Activated T-cell treated with anti-CD3 and anti-CD28 coated beads, Interleukin-2, amount 50 U/mL, for 4 hours (primary cell): ENCODE results near the gene FAM25G. TPM values are rescaled to one million over a fixed set of nuclear protein-coding genes. Genes with fewer than 3 reads are reported as not detected.
"Not testable (repeated sequence)": the region's sequence is repeated elsewhere in the genome, so short reads cannot be mapped to it uniquely, and the experiment has no call there.

Experiments used
- ATAC-seq, 2 donors: fragments of 200-7000 bp; cut with Tn5 transposase; one replicate each; pipeline ENCODE4 v1.10.0; 2021
- DNase-seq: peaks from one replicate; pipeline ENCODE4 v3.0.0-alpha.2; 2020
- H3K27me3 Mint-ChIP-seq: one replicate; pipeline ENCODE4 v1.8.0; 2021; ENCODE audit warnings: low read depth, mixed read lengths
- H3K36me3 Mint-ChIP-seq: one replicate; pipeline ENCODE4 v1.8.0; 2022; ENCODE audit warnings: mixed read lengths; ENCODE audit not compliant: insufficient read depth
- H3K4me1 Mint-ChIP-seq: one replicate; pipeline ENCODE4 v1.8.0; 2021; ENCODE audit warnings: low read depth, mixed read lengths
- H3K4me3 Mint-ChIP-seq: one replicate; pipeline ENCODE4 v1.8.0; 2021; ENCODE audit warnings: mild to moderate bottlenecking, moderate library complexity, mixed read lengths
- H3K9me3 Mint-ChIP-seq: one replicate; pipeline ENCODE4 v1.8.0; 2021; ENCODE audit warnings: mixed read lengths
- total RNA-seq, 3 donors: library from RNA; stranded (reverse); gene quantifications; one replicate each; pipeline ENCODE4 v1.2.1, GENCODE V29; 2021

FAM25G gene
- not detected for total RNA-seq

GRCh38 chr10:47491600-47491999, at the start of gene FAM25G:
Gene FAM25G (minus strand): TSS chr10:47491700. CDS start chr10:47491674, 26 bp downstream.
- not testable (repeated sequence) for H3K4me3 Mint-ChIP-seq, H3K27me3 Mint-ChIP-seq, DNase-seq, H3K36me3 Mint-ChIP-seq, ATAC-seq, H3K4me1 Mint-ChIP-seq, H3K9me3 Mint-ChIP-seq

GRCh38 chr10:47536430-47536829, 44.9 kb upstream of the FAM25G start:
- DNase-seq, H3K4me1 Mint-ChIP-seq, H3K27me3 Mint-ChIP-seq, H3K36me3 Mint-ChIP-seq, H3K4me3 Mint-ChIP-seq, H3K9me3 Mint-ChIP-seq, ATAC-seq: not testable (repeated sequence)

GRCh38 chr10:47523475-47523874, 32.0 kb upstream of the FAM25G start, which contains the start of gene AGAP9:
Gene AGAP9 (minus strand): TSS chr10:47523638. CDS start chr10:47523526, 112 bp downstream.
- not testable (repeated sequence) for H3K4me3 Mint-ChIP-seq, H3K4me1 Mint-ChIP-seq, ATAC-seq, H3K27me3 Mint-ChIP-seq, DNase-seq, H3K9me3 Mint-ChIP-seq, H3K36me3 Mint-ChIP-seq

GRCh38 chr10:47502313-47502712, 10.8 kb upstream of the FAM25G start:
- H3K4me1 Mint-ChIP-seq, H3K36me3 Mint-ChIP-seq, H3K4me3 Mint-ChIP-seq, H3K9me3 Mint-ChIP-seq, DNase-seq, H3K27me3 Mint-ChIP-seq, ATAC-seq: not testable (repeated sequence)

- not testable (repeated sequence) for H3K27me3 Mint-ChIP-seq, H3K36me3 Mint-ChIP-seq, H3K4me1 Mint-ChIP-seq, DNase-seq, H3K4me3 Mint-ChIP-seq, H3K9me3 Mint-ChIP-seq, ATAC-seq
These were observed 2.7 kb upstream of the FAM25G start for GRCh38 chr10:47494226-47494625.

- H3K9me3 Mint-ChIP-seq, H3K4me3 Mint-ChIP-seq, H3K4me1 Mint-ChIP-seq, H3K27me3 Mint-ChIP-seq, ATAC-seq, DNase-seq, H3K36me3 Mint-ChIP-seq: not testable (repeated sequence)
These were observed 1.9 kb downstream of the FAM25G start for GRCh38 chr10:47489630-47490029.

GRCh38 chr10:47485943-47486342, 5.6 kb downstream of the FAM25G start:
- not testable (repeated sequence) for DNase-seq, H3K4me3 Mint-ChIP-seq, H3K4me1 Mint-ChIP-seq, H3K27me3 Mint-ChIP-seq, ATAC-seq, H3K36me3 Mint-ChIP-seq, H3K9me3 Mint-ChIP-seq

GRCh38 chr10:47484786-47485185, 6.7 kb downstream of the FAM25G start:
- ATAC-seq, H3K27me3 Mint-ChIP-seq, H3K9me3 Mint-ChIP-seq, DNase-seq, H3K4me3 Mint-ChIP-seq, H3K36me3 Mint-ChIP-seq, H3K4me1 Mint-ChIP-seq: not testable (repeated sequence)

GRCh38 chr10:47483923-47484322, 7.6 kb downstream of the FAM25G start, which contains the start of gene ANXA8:
Gene ANXA8 (minus strand): TSS chr10:47484115. CDS start chr10:47483933, 182 bp downstream.
- DNase-seq, H3K36me3 Mint-ChIP-seq, H3K4me1 Mint-ChIP-seq, H3K9me3 Mint-ChIP-seq, ATAC-seq, H3K27me3 Mint-ChIP-seq, H3K4me3 Mint-ChIP-seq: not testable (repeated sequence)

- not testable (repeated sequence) for DNase-seq, H3K36me3 Mint-ChIP-seq, H3K4me1 Mint-ChIP-seq, H3K4me3 Mint-ChIP-seq, H3K27me3 Mint-ChIP-seq, ATAC-seq, H3K9me3 Mint-ChIP-seq
These were observed 9.1 kb downstream of the FAM25G start for GRCh38 chr10:47482367-47482766.

GRCh38 chr10:47481768-47482181, 9.7 kb downstream of the FAM25G start:
- not testable (repeated sequence) for H3K4me1 Mint-ChIP-seq, H3K27me3 Mint-ChIP-seq, H3K9me3 Mint-ChIP-seq, ATAC-seq, H3K4me3 Mint-ChIP-seq, H3K36me3 Mint-ChIP-seq, DNase-seq

- not testable (repeated sequence) for H3K27me3 Mint-ChIP-seq, H3K4me1 Mint-ChIP-seq, H3K36me3 Mint-ChIP-seq, DNase-seq, H3K4me3 Mint-ChIP-seq, H3K9me3 Mint-ChIP-seq
- peak in 1 of 2 donors; percentile 73 for ATAC-seq
These were observed 10.2 kb downstream of the FAM25G start for GRCh38 chr10:47481182-47481766.

GRCh38 chr10:47480133-47480532, 11.4 kb downstream of the FAM25G start:
- not testable (repeated sequence) for ATAC-seq, H3K9me3 Mint-ChIP-seq, H3K36me3 Mint-ChIP-seq

GRCh38 chr10:47478114-47478513, 13.4 kb downstream of the FAM25G start:
- not testable (repeated sequence) for ATAC-seq, H3K9me3 Mint-ChIP-seq, H3K36me3 Mint-ChIP-seq, H3K27me3 Mint-ChIP-seq, DNase-seq, H3K4me1 Mint-ChIP-seq, H3K4me3 Mint-ChIP-seq

More at GRCh38 chr10:47480133-47480532, 11.4 kb downstream of the FAM25G start:
- not testable (repeated sequence) for H3K27me3 Mint-ChIP-seq, DNase-seq, H3K4me1 Mint-ChIP-seq, H3K4me3 Mint-ChIP-seq

GRCh38 chr10:47477078-47477477, 14.4 kb downstream of the FAM25G start:
- H3K4me1 Mint-ChIP-seq, DNase-seq, H3K9me3 Mint-ChIP-seq, H3K27me3 Mint-ChIP-seq, H3K36me3 Mint-ChIP-seq, H3K4me3 Mint-ChIP-seq, ATAC-seq: not testable (repeated sequence)
